HCT116 (cell line): ENCODE measurements around the gene ADAMTS6. TPM values are rescaled to one million over a fixed set of nuclear protein-coding genes. Genes with fewer than 3 reads are reported as not detected.

Experiments
- ATAC-seq: fragments of 200-7000 bp; cut with Tn5 transposase; 2 replicates; pipeline ENCODE4 v1.9.1; 2020; ENCODE audit warnings: mild to moderate bottlenecking, moderate library complexity
- BruUV-seq: library from RNA; stranded (reverse); fragments of 400-500 nt; replicated peaks from 2 replicates; lab custom pipeline; 2021; lab: Mats Ljungman, UMichigan
- CTCF ChIA-PET: fragments of 300-600 bp; sonication (Branson Sonifier 250); formaldehyde crosslinking; loops from one replicate; lab custom pipeline; 2021; ENCODE audit warnings: antibody characterized with exemption; lab: Charles Lee
- POLR2A ChIA-PET: fragments of 300-600, 350-600 bp; sonication (Branson Sonifier 250); formaldehyde crosslinking; loops from one replicate; lab custom pipeline; 2021; ENCODE audit warnings: antibody characterized with exemption; lab: Charles Lee
- RAD21 ChIA-PET, 2 experiments: fragments of 300-600 bp; sonication (Branson Sonifier 250); formaldehyde crosslinking; loops; one replicate each; lab custom pipeline; 2023; ENCODE audit warnings: low total read pairs in 2 of 2; ENCODE audit not compliant: uncharacterized antibody in 2 of 2, unreplicated experiment in 2 of 2, low non-redundant PET in 1 of 2; lab: Charles Lee
- DNase-seq: peaks from one replicate; pipeline ENCODE4 v3.0.0-alpha.2; 2010; ENCODE audit warnings: low read depth, low spot score
- H2AFZ ChIP-seq: fragments of 200-600 bp; shearing (Covaris generic), sonication (generic); 2 replicates; pipeline ENCODE4 v1.6.1; 2017; ENCODE audit warnings: low read depth, mixed run types, mixed read lengths, antibody characterized with exemption, low read length; ENCODE audit not compliant: poor library complexity, severe bottlenecking
- H3K27ac ChIP-seq: 2 replicates; pipeline ENCODE4 v1.5.1; 2012; ENCODE audit warnings: low read depth, low read length
- H3K27me3 ChIP-seq: fragments of 200-600 bp; sonication (generic); 2 replicates; pipeline ENCODE4 v1.6.1; 2016; ENCODE audit warnings: mixed run types, low read length, mixed read lengths; ENCODE audit not compliant: insufficient read depth
- H3K36me3 ChIP-seq, 2 experiments: fragments of 200-500 bp in 1 of 2; fragments of 200-600 bp in 1 of 2; sonication (Bioruptor generic) in 1 of 2; sonication (generic) in 1 of 2; 2 replicates each; pipeline versions ENCODE4 v1.5.1 to v1.6.1; 2014 to 2016; ENCODE audit warnings: low read length in 2 of 2, inconsistent platforms in 1 of 2, mixed read lengths in 1 of 2, mixed run types in 1 of 2; ENCODE audit not compliant: insufficient read depth in 2 of 2, control insufficient read depth in 1 of 2
- H3K4me1 ChIP-seq, 2 experiments: fragments of 200-600 bp in 1 of 2; sonication (generic) in 1 of 2; 2 replicates each; pipeline versions ENCODE4 v1.5.1 to v1.6.1; 2012 to 2017; ENCODE audit warnings: low read length in 2 of 2, inconsistent platforms in 1 of 2, mild to moderate bottlenecking in 1 of 2, mixed read lengths in 1 of 2, mixed run types in 1 of 2, moderate library complexity in 1 of 2; ENCODE audit not compliant: insufficient read depth in 2 of 2, control insufficient read depth in 1 of 2
- H3K4me2 ChIP-seq: fragments of 200-600 bp; sonication (generic); 2 replicates; pipeline ENCODE4 v1.6.1; 2017; ENCODE audit warnings: mixed run types, low read length, mixed read lengths
- H3K4me3 ChIP-seq, 2 experiments: fragments of 200-600 bp in 1 of 2; sonication (generic) in 1 of 2; replicated peaks in 1 of 2; 2 replicates each; pipeline ENCODE4 v1.5.1; 2011 to 2016; ENCODE audit warnings: low read length in 2 of 2, control low read depth in 1 of 2, low read depth in 1 of 2, mild to moderate bottlenecking in 1 of 2, mixed read lengths in 1 of 2, mixed run types in 1 of 2
- H3K79me2 ChIP-seq: fragments of 200-600 bp; sonication (generic); 2 replicates; pipeline ENCODE4 v1.6.1; 2017; ENCODE audit warnings: mild to moderate bottlenecking, mixed run types, low read length, moderate library complexity, mixed read lengths; ENCODE audit not compliant: insufficient read depth
- H3K9ac ChIP-seq: fragments of 200-600 bp; sonication (generic); 2 replicates; pipeline ENCODE4 v1.6.1; 2016; ENCODE audit warnings: low read length, mixed read lengths
- H3K9me2 ChIP-seq: fragments of 200-600 bp; sonication (generic), shearing (Covaris generic); 2 replicates; pipeline ENCODE4 v1.6.1; 2017; ENCODE audit warnings: mixed run types, mild to moderate bottlenecking, moderate library complexity; ENCODE audit not compliant: insufficient read depth
- H3K9me3 ChIP-seq, 2 experiments: fragments of 200-500 bp in 1 of 2; fragments of 200-600 bp in 1 of 2; sonication (Bioruptor generic) in 1 of 2; sonication (generic) in 1 of 2; 2 replicates each; pipeline ENCODE4 v1.6.1; 2014 to 2017; ENCODE audit warnings: low read length in 2 of 2, mixed read lengths in 2 of 2, inconsistent platforms in 1 of 2, low read depth in 1 of 2, mild to moderate bottlenecking in 1 of 2, mixed run types in 1 of 2, moderate library complexity in 1 of 2; ENCODE audit not compliant: control insufficient read depth in 1 of 2, insufficient read depth in 1 of 2
- H4K20me1 ChIP-seq: fragments of 200-600 bp; sonication (generic), shearing (Covaris generic); 2 replicates; pipeline ENCODE4 v1.6.1; 2017; ENCODE audit warnings: mixed run types, mild to moderate bottlenecking, moderate library complexity; ENCODE audit not compliant: insufficient read depth
- CEBPB ChIP-seq: IDR thresholded peaks from 2 replicates; pipeline ENCODE4 v1.6.1; 2012; ENCODE audit warnings: low read depth
- CTCF ChIP-seq, 3 experiments: fragments of 200-600 bp in 1 of 3; sonication (generic) in 1 of 3; IDR thresholded peaks in 2 of 3; conservative IDR thresholded peaks in 1 of 3; 2 replicates each; pipeline ENCODE4 v1.5.1; 2012 to 2017; ENCODE audit warnings: low read depth in 2 of 3, low read length in 2 of 3, antibody characterized with exemption in 1 of 3, borderline replicate concordance in 1 of 3, control low read depth in 1 of 3, mild to moderate bottlenecking in 1 of 3, mixed read lengths in 1 of 3, mixed run types in 1 of 3, moderate library complexity in 1 of 3; ENCODE audit not compliant: insufficient read depth in 1 of 3
- ELF1 ChIP-seq: IDR thresholded peaks from 2 replicates; pipeline ENCODE4 v1.6.1; 2012; ENCODE audit warnings: low read depth, borderline replicate concordance
- EZH2 ChIP-seq: fragments of 200-600 bp; sonication (generic); IDR thresholded peaks from 2 replicates; pipeline ENCODE4 v1.6.1; 2017; ENCODE audit warnings: antibody characterized with exemption, mixed run types
- JUND ChIP-seq: IDR thresholded peaks from 2 replicates; pipeline ENCODE4 v1.6.1; 2012
- POLR2AphosphoS5 ChIP-seq: IDR thresholded peaks from 2 replicates; pipeline ENCODE4 v1.6.1; 2011; ENCODE audit warnings: mild to moderate bottlenecking, low read depth, low read length, moderate library complexity
- RAD21 ChIP-seq: IDR thresholded peaks from 2 replicates; pipeline ENCODE4 v1.6.1; 2012; ENCODE audit warnings: low read depth, mild to moderate bottlenecking
- SP1 ChIP-seq: IDR thresholded peaks from 2 replicates; pipeline ENCODE4 v1.6.1; 2012; ENCODE audit warnings: low read depth
- TCF7L2 ChIP-seq: IDR thresholded peaks from 2 replicates; pipeline ENCODE4 v1.7.0; 2011; ENCODE audit warnings: borderline replicate concordance, inconsistent platforms; ENCODE audit not compliant: insufficient read depth, insufficient read length; ENCODE audit errors: extremely low read depth
- YY1 ChIP-seq: IDR thresholded peaks from 2 replicates; pipeline ENCODE4 v1.6.1; 2011; ENCODE audit warnings: low read length, low read depth, moderate library complexity, mild to moderate bottlenecking; ENCODE audit not compliant: insufficient replicate concordance; ENCODE audit errors: extremely low read depth
- intact Hi-C: fragments of 100-400 bp; cut with micrococcal nuclease; formaldehyde crosslinking; loops from 2 replicates; pipeline ENCODE4 v1.10.0; 2022
- total RNA-seq: library from RNA; stranded (reverse); gene quantifications from one replicate; pipeline ENCODE4 v1.2.1, GENCODE V29; 2021; ENCODE audit not compliant: unreplicated experiment
- TF ChIP-seq, protein P1 (sequence below): IDR thresholded peaks from 2 replicates; pipeline ENCODE4 v1.6.1; 2012

ADAMTS6 gene
- total RNA-seq, 1 experiment from 2014 or later: 0.93 TPM

GRCh38 chr5:65276178-65276890 is 205.4 kb downstream of the ADAMTS6 start:
- Histone ChIP-seq H3K79me2 (no peaks in the 10 kb centered on the region), H3K36me3 (no peaks in the 10 kb centered on the region), H3K4me1 (no peaks in the 10 kb centered on the region), H3K9me2 (no peaks in the 10 kb centered on the region), H3K9ac (no peak overlapping the region), H3K4me3 (no peak overlapping the region), H3K4me2 (no peak overlapping the region), H3K27ac (no peak overlapping the region), H4K20me1 (no peaks in the 10 kb centered on the region), H3K9me3 (no peaks in the 10 kb centered on the region), H2AFZ (no peak overlapping the region), H3K27me3 (no peaks in the 10 kb centered on the region)
- ATAC-seq (no peak), DNase-seq (no peak)
- RAD21 ChIA-PET: no interaction called here
- intact Hi-C loops: no loop called here
- no TSS peak for BruUV-seq
- CTCF ChIA-PET: interaction anchor here (0.5 kb wide), 1 partner anchor 219 kb away, joined by 3 read pairs; no protein-coding TSS in a partner anchor
- TF ChIP-seq SP1 (no peak), EZH2 (no peak), POLR2AphosphoS5 (no peak), CEBPB (no peak), ELF1 (no peak), RAD21 (no peak), YY1 (no peak), JUND (no peak), CTCF (IDR thresholded peaks at IDR 0.05 in 2 of 3, conservative IDR thresholded peaks at IDR 0.05 in 1 of 3; ENCODE audit: borderline replicate concordance in 1 of 3, insufficient read depth in 1 of 3, low read depth in 2 of 3, low read length in 2 of 3) (no peak), TCF7L2 (no peak)
- TF ChIP-seq, protein P1, sequence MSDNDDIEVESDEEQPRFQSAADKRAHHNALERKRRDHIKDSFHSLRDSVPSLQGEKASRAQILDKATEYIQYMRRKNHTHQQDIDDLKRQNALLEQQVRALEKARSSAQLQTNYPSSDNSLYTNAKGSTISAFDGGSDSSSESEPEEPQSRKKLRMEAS: no peak
- POLR2A ChIA-PET: no interaction called here
